HG03060 (cell line): ENCODE data around the gene SUPV3L1.
A peak's percentile ranks its signal among the peaks of the same experiment; 100 is the strongest.
"Not testable (repeated sequence)": the region's sequence is repeated elsewhere in the genome, so short reads cannot be mapped to it uniquely, and the experiment has no call there.

ENCODE experiments used
- ATAC-seq: cut with Tn5 transposase; IDR thresholded peaks from one replicate; pipeline ENCODE4 v1.9.1; 2021; ENCODE audit warnings: low read depth, moderate number of reproducible peaks; ENCODE audit not compliant: unreplicated experiment

Gene SUPV3L1

DNA sequence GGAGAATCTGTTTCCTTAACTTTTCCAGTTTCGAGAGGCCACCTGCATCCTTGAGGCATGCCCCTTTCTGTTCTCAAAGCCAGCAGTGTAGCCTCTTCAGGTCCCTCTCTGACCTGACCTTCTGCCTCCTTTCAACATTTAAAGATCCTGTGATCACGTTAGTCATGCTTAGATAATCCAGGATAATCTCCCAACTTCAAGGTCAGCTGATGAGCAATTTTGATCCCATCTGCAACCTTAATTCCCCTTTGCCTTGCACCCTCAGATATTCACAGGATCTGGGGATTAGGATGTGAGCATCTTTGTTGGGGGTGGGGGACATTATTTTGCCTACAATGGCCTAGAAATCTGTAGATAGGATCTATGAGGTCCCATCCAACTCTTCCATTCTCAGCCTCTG lies 48.1 kb downstream of the SUPV3L1 start:
- no peak for ATAC-seq

DNA sequence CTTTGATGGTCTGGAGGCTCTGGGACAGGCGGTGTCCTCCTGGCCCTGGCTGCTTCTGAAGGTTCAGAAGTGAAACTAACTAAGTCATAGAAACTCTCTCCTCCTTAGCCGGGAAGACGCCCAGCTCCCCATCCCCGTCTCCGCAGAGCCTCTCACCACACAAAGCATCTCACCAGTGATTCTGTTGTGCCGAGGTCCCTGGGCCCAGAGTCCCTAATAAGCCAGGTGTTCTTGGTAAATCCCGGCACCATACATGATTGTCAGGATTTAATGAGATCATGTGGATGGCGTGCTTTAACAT lies 49.5 kb downstream of the SUPV3L1 start:
- no peak for ATAC-seq

- no peak for ATAC-seq
Measured at GRCh38 chr10:69230128-69230527, 50.1 kb downstream of the SUPV3L1 start.

GRCh38 chr10:69232252-69232651 lies 52.2 kb downstream of the SUPV3L1 start:
- no peak for ATAC-seq

DNA sequence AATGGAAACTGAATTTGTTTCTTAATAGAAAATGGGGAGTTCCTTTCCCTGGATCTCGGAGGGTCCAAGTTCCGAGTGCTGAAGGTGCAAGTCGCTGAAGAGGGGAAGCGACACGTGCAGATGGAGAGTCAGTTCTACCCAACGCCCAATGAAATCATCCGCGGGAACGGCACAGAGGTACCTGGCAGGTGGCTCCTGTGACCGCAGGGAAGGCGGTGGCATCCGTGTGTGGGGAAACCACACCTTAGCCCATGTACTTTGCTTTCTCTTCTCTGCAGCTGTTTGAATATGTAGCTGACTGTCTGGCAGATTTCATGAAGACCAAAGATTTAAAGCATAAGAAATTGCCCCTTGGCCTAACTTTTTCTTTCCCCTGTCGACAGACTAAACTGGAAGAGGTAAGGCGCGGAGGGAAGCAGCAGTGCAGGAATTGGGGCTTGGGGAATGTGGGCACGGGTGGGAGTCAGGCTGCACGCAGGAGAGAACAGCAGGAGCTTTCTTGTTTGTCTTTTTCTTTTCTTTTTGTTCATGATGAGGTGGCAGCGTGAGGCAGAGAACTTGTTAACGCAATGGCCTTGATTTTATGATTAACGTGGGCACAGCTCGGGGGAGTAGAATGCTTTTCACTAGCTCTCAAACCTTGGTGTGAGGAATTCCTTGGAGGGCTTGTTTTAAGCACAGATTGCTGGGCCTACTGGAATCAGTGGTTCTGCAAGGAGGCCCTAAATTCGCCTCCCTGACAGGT lies 52.9 kb downstream of the SUPV3L1 start:
- ATAC-seq = no peak

DNA sequence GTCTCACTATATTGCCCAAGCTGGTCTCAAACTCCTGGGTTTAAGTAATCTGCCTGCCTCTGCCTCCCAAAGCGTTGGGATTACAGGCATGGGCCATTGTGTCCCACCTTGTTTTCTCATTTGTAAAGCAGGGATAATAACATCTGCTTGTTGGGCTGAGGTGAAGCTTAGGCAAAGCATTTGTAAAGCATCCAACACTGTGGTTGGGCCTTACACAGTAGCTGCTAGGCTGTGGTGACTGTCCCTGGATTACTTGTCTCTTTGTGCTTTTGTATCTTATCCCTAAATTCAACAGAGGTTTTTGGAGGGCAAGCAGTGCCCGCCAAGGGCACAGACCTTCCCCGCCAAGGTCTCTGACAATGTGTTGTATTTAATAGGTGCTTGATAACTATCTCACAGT lies 54.4 kb downstream of the SUPV3L1 start:
- ATAC-seq = no peak

DNA sequence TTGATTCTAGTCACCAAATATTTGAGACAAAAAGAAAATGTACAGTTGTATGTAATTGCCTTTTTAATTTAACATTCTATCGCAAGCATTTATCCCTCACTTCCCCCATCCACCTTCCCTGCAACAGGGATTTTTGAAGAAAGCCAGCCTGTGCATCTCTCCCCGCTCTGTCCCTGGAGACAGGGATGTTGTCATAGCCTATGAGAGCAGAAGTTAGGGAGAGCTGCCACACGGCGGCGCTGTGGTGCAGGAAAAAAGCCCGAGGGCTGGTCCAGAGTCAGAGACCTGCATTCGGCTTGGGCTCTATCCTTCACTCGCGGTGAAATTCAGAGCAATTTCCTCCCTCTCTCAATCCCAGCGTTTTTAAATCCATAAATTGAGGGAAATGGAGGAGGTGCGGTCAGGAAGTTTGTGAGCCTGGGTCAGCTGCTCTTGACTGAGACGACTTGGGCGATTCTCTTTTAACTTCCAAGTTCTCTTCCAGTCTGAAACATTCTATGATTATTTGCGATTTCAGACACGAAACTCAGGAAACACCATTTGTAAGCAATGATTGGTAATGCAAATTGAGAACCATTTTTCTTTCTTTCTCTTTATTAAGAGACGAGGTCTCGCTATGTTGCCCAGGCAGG lies 57.6 kb downstream of the SUPV3L1 start:
- peak; percentile 89 for ATAC-seq

GRCh38 chr10:69239136-69239535 lies 59.1 kb downstream of the SUPV3L1 start:
- no peak for ATAC-seq

DNA sequence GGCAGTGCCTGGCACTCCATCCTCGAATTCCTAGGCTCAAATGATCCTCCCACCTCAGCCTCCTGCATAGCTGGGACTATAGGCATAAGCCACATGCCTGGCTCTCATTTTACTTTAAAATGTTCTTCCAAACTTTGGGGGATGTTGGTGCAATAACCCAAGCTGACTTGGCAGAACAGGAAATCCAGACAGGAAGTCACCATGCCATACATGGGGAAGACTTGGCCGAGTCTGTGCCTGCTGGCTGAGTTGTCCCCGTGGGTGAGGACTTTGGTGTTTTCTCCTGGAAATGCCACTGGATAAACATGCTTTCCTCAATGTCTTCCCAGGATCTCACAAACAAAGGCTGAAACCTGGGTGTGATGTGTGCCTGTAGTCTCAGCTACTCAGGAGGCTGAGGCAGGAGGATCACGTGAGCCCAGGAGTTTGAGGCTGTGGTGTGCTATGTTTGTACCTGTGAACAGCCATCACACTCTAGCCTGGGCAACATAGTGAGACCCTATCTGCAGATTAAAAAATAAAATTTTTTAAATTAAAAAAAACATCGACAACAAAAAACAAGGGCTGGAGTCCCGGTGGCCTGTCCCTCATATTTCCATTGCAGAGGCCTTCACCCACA lies 59.9 kb downstream of the SUPV3L1 start:
- ATAC-seq = no peak

DNA sequence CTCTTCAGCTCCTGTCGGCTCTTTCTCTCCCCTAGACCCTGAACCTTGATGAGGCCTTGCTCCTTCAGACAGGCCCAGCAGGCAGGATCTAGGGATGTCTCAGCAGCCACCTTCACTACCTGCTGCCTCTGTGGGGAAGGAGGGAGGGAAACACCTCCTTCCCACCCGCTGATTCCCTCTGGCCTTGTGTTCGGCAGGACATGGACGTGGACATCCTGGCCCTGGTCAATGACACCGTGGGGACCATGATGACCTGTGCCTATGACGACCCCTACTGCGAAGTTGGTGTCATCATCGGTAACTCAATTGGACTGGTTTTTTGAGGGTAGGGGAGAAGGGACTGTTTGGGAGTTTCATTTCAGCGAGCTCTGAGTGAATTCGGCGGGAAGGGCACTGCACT lies 60.4 kb downstream of the SUPV3L1 start:
- ATAC-seq = no peak

- no peak for ATAC-seq
Measured at GRCh38 chr10:69241575-69241974, 61.5 kb downstream of the SUPV3L1 start.

GRCh38 chr10:69242040-69242851 lies 62.2 kb downstream of the SUPV3L1 start:
- no peak for ATAC-seq

DNA sequence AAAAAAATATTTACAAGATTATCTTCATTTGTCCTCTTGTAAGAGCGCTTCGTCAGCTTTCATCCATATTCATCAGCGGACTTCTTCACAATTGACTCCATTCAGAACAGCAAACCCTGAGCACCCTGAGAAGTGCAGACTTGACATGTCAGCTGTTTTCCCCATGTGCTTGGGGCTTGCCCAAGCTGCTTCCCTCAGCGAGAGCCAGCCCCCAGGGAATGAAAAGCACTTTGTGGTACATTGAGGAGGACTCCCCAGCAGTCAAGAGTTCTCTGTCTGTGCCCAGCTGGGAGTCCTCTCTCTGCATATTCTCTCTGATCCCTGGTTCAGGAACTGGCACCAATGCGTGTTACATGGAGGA lies 62.8 kb downstream of the SUPV3L1 start:
- ATAC-seq = no peak

DNA sequence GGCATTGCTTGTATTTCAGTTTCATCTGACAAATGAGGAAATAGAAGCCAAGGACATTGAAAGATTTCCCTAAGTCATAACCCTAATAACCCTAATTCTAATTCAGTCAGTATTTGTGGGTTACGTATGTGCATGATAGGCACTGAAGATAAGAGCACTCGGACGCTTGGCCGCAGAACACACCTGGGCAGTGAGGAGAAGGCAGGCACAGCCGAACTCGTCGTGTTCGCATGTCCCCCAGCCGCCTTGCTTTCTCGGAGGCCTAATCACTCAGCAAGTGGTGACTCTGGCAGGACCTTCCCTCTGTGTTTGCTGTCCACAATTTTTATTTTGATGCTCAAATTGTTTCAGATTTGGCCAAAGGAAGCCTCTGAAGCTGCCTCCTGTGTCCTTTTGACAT lies 63.8 kb downstream of the SUPV3L1 start:
- ATAC-seq = no peak

- no peak for ATAC-seq
Measured at GRCh38 chr10:69246036-69246435, 66.0 kb downstream of the SUPV3L1 start.

GRCh38 chr10:69246581-69247312 lies 66.7 kb downstream of the SUPV3L1 start:
- no peak for ATAC-seq

GRCh38 chr10:69247313-69247710 lies 67.3 kb downstream of the SUPV3L1 start:
- no peak for ATAC-seq

GRCh38 chr10:69248117-69248730 lies 68.2 kb downstream of the SUPV3L1 start:
- ATAC-seq = no peak

- no peak for ATAC-seq
Measured at GRCh38 chr10:69250041-69250440, 70.0 kb downstream of the SUPV3L1 start.

- ATAC-seq = not testable (repeated sequence)
Measured at GRCh38 chr10:69251417-69251816, 71.4 kb downstream of the SUPV3L1 start.
